Kidney (tissue), 14 donors: ENCODE results near the gene FLCN. TPM values are rescaled to one million over a fixed set of nuclear protein-coding genes. Genes with fewer than 3 reads are reported as not detected.
"Not testable (repeated sequence)": the region's sequence is repeated elsewhere in the genome, so short reads cannot be mapped to it uniquely, and the experiment has no call there.

Source experiments
- DNase-seq, 5 donors: peaks; one replicate each; pipeline ENCODE4 v3.0.0-alpha.2; 2013 to 2020
- FAIRE-seq: peaks from 2 replicates; lab custom pipeline; 2012; peaks lifted over from hg19 to GRCh38; lab: Jason Lieb, UNC
- H3K27ac ChIP-seq, 2 donors: one replicate each; pipeline ENCODE4 v1.7.0; 2013; ENCODE audit warnings: low read depth in 2 of 2, low read length in 2 of 2, inconsistent platforms in 1 of 2
- H3K27me3 ChIP-seq: one replicate; pipeline ENCODE4 v1.7.1; 2013; ENCODE audit warnings: low read length, inconsistent platforms; ENCODE audit not compliant: control insufficient read depth, insufficient read depth
- H3K36me3 ChIP-seq, 3 donors: one replicate each; pipeline versions ENCODE4 v1.7.0 to v1.7.1; 2013; ENCODE audit warnings: low read length in 3 of 3, control low read depth in 1 of 3, inconsistent platforms in 1 of 3; ENCODE audit not compliant: insufficient read depth in 3 of 3, control insufficient read depth in 2 of 3
- H3K4me1 ChIP-seq, 3 donors: one replicate each; pipeline versions ENCODE4 v1.7.0 to v1.7.1; 2013; ENCODE audit warnings: low read length in 3 of 3, inconsistent platforms in 1 of 3, low read depth in 1 of 3; ENCODE audit not compliant: control insufficient read depth in 2 of 3, insufficient read depth in 2 of 3
- H3K4me3 ChIP-seq, 3 donors: one replicate each; pipeline versions ENCODE4 v1.7.0 to v1.8.1; 2013; ENCODE audit warnings: low read length in 3 of 3, control low read depth in 1 of 3, inconsistent platforms in 1 of 3
- H3K9ac ChIP-seq, 3 donors: one replicate each; pipeline versions ENCODE4 v1.7.0 to v1.7.1; 2013; ENCODE audit warnings: low read length in 3 of 3, control low read depth in 1 of 3, inconsistent platforms in 1 of 3
- H3K9me3 ChIP-seq, 3 donors: one replicate each; pipeline versions ENCODE4 v1.7.0 to v1.7.1; 2013; ENCODE audit warnings: low read length in 3 of 3, control low read depth in 1 of 3, inconsistent platforms in 1 of 3; ENCODE audit not compliant: control insufficient read depth in 2 of 3, insufficient read depth in 1 of 3
- intact Hi-C: fragments of 100-400 bp; cut with DNase I; formaldehyde crosslinking; loops from one replicate; pipeline ENCODE4 v1.11.1; 2022
- polyA plus RNA-seq: library from polyadenylated mRNA; stranded (reverse); fragments of 350-450 nt; fragmentation: Illumina TruSeq; extraction: RNeasy Lipid Tissue Mini Kit (QIAGEN cat#74804); gene quantifications from one replicate; pipeline ENCODE4 v1.2.3, GENCODE V29; 2014; ENCODE audit warnings: low read depth, low replicate concordance; ENCODE audit not compliant: insufficient read depth
- total RNA-seq: library from RNA; stranded (reverse); fragmentation: NEBNext Ultra II Directional; extraction: Animal tissue kit (Norgen Biotek cat#: 25700); gene quantifications from one replicate; pipeline ENCODE4 v1.2.1, GENCODE V29; 2021
- TF ChIP-seq, protein P1 (sequence below): IDR thresholded peaks from 3 replicates; pipeline ENCODE4 v1.5.1; 2012; ENCODE audit warnings: mild to moderate bottlenecking, moderate library complexity, borderline replicate concordance; ENCODE audit not compliant: insufficient read depth; ENCODE audit errors: extremely low read depth
- donor health status: control.
- donor health status: control.
- donor health status: control.
- donor health status: control.
- donor health status: control.
- donor health status: DM: yes; HTN: yes; CAD: no.
- donor health status: Normal renal cell carcinoma (clear cell type).

FLCN gene
- total and polyA plus RNA-seq, 2 donors from 2014 or later = 14.2 to 44.4 TPM

DNA sequence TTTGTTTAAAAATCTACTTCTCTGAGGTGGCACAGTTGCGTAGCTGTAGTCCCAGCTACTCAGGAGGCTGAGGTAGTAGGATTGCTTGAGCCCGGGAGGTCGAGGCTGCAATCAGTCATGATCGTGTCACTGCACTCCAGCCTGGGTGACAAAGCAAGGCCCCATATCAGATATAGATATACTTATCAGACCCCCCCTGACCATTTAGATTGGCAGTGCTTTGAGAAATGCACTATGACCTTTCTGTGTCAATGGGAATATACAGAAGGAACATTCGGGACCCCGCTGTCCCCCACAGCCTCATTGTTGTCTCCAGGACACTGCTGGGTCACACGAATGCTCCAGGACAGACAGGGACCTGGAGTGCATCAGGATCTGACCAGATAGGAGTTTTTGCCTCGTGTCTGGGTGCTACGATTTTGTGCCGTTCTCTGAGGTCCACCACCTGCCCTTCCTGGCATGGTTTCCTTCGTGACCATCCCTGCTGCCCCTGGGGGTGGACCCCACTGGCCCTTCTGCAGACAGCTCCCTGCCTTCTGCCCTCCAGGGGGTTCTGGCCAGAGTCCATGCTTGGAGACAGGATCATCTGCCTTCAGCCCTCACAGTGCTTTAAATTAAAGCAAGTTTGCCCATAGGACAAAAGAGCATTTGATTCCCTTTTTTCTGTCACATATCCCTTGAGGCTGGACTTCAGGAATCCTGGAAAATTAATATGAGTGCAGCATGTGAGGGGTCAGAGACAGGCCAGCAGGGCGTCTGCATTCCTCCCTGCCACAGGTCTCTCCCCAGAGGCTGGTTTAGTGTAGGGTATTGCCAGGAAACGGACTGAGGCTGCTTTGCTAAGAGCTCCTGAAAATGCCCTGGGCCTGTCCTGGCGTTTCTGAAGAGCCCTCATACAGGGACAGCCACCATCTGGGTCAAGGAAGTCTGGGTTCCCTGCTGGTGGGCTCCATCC lies 50.1 kb downstream of the FLCN start:
- no peak for DNase-seq
- Histone ChIP-seq H3K27me3 (no peaks in the 10 kb centered on the region), H3K9me3 (no peaks in the 10 kb centered on the region), H3K4me1 (peaks cover 0 to 5% (median 0%) of the 10 kb centered on the region in 3 donors), H3K9ac (no peak overlapping the region), H3K27ac (no peak overlapping the region), H3K36me3 (peaks cover 0 to 27% (median 10%) of the 10 kb centered on the region in 3 donors), H3K4me3 (no peak overlapping the region)
- TF ChIP-seq, protein P1, sequence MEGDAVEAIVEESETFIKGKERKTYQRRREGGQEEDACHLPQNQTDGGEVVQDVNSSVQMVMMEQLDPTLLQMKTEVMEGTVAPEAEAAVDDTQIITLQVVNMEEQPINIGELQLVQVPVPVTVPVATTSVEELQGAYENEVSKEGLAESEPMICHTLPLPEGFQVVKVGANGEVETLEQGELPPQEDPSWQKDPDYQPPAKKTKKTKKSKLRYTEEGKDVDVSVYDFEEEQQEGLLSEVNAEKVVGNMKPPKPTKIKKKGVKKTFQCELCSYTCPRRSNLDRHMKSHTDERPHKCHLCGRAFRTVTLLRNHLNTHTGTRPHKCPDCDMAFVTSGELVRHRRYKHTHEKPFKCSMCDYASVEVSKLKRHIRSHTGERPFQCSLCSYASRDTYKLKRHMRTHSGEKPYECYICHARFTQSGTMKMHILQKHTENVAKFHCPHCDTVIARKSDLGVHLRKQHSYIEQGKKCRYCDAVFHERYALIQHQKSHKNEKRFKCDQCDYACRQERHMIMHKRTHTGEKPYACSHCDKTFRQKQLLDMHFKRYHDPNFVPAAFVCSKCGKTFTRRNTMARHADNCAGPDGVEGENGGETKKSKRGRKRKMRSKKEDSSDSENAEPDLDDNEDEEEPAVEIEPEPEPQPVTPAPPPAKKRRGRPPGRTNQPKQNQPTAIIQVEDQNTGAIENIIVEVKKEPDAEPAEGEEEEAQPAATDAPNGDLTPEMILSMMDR = no peak
- intact Hi-C loops = no loop called here
- FAIRE-seq = no peak

DNA sequence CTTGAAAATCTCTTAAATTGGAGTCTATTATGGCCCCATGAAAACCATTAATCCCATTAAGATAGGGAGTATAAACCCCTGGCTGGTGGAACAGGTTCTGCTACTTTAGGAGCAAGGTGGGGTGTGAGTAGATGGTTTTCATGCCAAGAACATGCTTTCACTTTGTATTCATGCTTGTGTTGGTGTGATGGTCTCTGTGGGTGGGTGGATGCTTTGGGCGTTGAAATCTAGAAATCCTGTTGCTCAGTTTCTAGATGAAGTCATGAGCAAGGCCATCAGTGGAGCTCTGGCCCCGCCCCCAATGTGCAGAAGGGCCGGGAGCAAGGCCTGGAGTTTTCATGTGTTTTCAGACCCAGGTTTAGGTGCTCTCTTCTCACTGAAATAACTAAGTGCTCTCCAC lies 50.9 kb downstream of the FLCN start:
- H3K27me3 ChIP-seq = no peaks in the 10 kb centered on the region
- FAIRE-seq = no peak
- H3K9me3 ChIP-seq = no peaks in the 10 kb centered on the region
- TF ChIP-seq, protein P1 = no peak
- H3K9ac ChIP-seq = no peak overlapping the region
- H3K4me3 ChIP-seq = no peak overlapping the region
- H3K4me1 ChIP-seq = peaks cover 0 to 2% (median 0%) of the 10 kb centered on the region in 3 donors
- peak in 2 of 5 donors; percentile 48 to 57 for DNase-seq
- intact Hi-C loops = no loop called here
- peaks cover 0 to 31% (median 12%) of the 10 kb centered on the region in 3 donors for H3K36me3 ChIP-seq
- H3K27ac ChIP-seq = no peak overlapping the region

DNA sequence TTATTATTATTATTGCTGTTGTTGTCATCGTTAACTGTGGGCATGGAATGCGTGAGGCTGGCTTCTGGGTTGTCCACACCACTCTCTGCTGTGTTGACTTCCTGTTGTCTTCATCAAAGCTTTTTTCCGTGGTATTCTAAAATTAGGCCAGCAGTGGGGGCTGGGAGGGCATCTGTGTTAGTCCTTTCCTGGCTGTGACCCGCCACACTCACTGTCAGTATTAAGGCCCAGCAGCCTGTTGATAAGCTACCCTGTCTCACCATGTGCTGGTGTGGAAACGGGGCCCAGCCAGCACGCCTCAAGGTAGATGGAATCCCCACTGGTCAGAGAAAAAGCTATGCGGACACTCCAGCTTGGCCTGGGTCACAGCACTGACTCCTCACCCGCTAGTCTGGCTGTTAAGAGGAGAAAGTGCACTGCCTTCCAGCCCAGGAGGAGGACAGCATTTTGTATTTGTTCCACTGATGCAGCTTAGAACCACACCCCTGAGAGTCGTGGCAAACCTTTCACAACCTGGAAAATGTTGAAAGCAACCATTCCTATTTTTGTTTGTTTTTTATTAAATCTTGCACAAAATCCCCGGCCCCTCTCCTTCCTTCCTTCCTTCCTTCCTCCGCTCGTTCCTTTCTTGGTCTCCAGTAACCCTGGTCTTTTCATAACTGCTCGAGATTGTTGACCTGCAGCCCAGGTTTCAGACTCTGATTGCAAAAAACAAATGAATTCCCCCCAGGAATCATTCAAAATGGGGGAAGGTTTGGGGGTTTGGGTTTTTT lies 51.8 kb downstream of the FLCN start:
- H3K9me3 ChIP-seq, H3K27me3 ChIP-seq, H3K4me1 ChIP-seq, DNase-seq, H3K4me3 ChIP-seq, H3K9ac ChIP-seq, H3K27ac ChIP-seq, intact Hi-C loops, FAIRE-seq: not testable (repeated sequence)
- peaks cover 0 to 39% (median 19%) of the 10 kb centered on the region in 3 donors for H3K36me3 ChIP-seq

DNA sequence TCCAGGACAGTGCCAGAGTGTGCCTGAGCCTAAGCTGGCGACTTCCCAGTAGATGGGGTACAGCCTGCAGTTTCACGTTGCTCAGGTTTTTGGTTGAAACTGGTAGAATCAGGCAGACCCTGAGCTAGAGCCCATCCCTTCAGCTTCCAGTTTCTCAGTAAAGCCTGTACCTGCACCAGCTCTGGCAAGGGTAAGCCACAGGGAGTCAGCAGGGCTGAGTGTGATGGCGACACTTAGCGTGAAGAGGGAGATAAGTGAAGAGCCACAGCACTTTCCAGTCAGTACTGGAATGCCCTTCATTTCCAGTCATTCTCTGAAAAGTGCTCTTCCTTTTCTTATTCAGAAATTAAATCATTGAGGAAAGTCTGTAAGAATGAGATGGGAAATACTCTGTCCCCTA lies 53.2 kb downstream of the FLCN start:
- Histone ChIP-seq H3K27me3 (no peaks in the 10 kb centered on the region), H3K27ac (no peak overlapping the region), H3K4me3 (no peak overlapping the region), H3K36me3 (peaks cover 3 to 46% (median 29%) of the 10 kb centered on the region in 3 donors), H3K9me3 (no peaks in the 10 kb centered on the region), H3K4me1 (peaks cover 0 to 2% (median 0%) of the 10 kb centered on the region in 3 donors), H3K9ac (no peak overlapping the region)
- FAIRE-seq = no peak
- no peak for DNase-seq
- intact Hi-C loops = no loop called here
- TF ChIP-seq, protein P1 = no peak
